HepG2 (cell line): ENCODE results near the gene SNAI3. TPM values are rescaled to one million over a fixed set of nuclear protein-coding genes. Genes with fewer than 3 reads are reported as not detected.

ENCODE experiments used
- AHR ChIP-seq: IDR thresholded peaks from 2 replicates; pipeline ENCODE4 v1.6.1; 2018; ENCODE audit warnings: missing genetic modification reagents, missing compliant biosample characterization
- ETV5 ChIP-seq: IDR thresholded peaks from 2 replicates; pipeline ENCODE4 v1.6.1; 2018; ENCODE audit warnings: missing biosample characterization, missing genetic modification reagents, inconsistent platforms, borderline replicate concordance
- HNRNPUL1 ChIP-seq: fragments of 200-400 bp; formaldehyde crosslinking; IDR thresholded peaks from 2 replicates; pipeline ENCODE4 v1.6.1; 2017; ENCODE audit warnings: low read depth, mild to moderate bottlenecking, low read length, moderate library complexity
- PLRG1 ChIP-seq: fragments of 450-650 bp; conservative IDR thresholded peaks from 2 replicates; pipeline ENCODE4 v1.6.1; 2016
- RFXANK ChIP-seq: IDR thresholded peaks from 2 replicates; pipeline ENCODE4 v1.6.1; 2016
- ZNF224 ChIP-seq: sonication (generic); formaldehyde crosslinking; IDR thresholded peaks from 2 replicates; pipeline ENCODE4 v1.5.0; 2020; ENCODE audit warnings: mild to moderate bottlenecking, missing genetic modification reagents
- polyA plus RNA-seq, 8 experiments: library from polyadenylated mRNA; depleted of rRNA in 3 of 8; stranded (reverse) in 7 of 8; unstranded in 1 of 8; fragments of >200 nt; fragmentation: Illumina TruSeq in 4 of 8; extraction: Trizol in 4 of 8; gene quantifications; 2 replicates each; pipeline versions ENCODE4 v1.2.1 to v1.2.3, GENCODE V29; 2011 to 2016; ENCODE audit warnings: low read depth in 4 of 8, missing spikeins in 1 of 8, mixed read lengths in 1 of 8; ENCODE audit not compliant: insufficient read depth in 1 of 8
- total RNA-seq, 5 experiments: library from RNA; depleted of rRNA; stranded (reverse); fragments of >200 nt; fragmentation: Illumina TruSeq; extraction: Trizol; gene quantifications; 2 replicates each; pipeline ENCODE4 v1.2.3, GENCODE V29; 2016; ENCODE audit warnings: low read depth in 1 of 5
- TF ChIP-seq, protein P1 (sequence below): sonication (generic); formaldehyde crosslinking; IDR thresholded peaks from 2 replicates; pipeline ENCODE4 v1.4.0; 2020; ENCODE audit warnings: mild to moderate bottlenecking, missing genetic modification reagents
- TF ChIP-seq, protein P2 (sequence below): sonication (generic); formaldehyde crosslinking; IDR thresholded peaks from 2 replicates; pipeline ENCODE4 v1.5.0; 2020; ENCODE audit warnings: missing genetic modification reagents, mild to moderate bottlenecking, borderline replicate concordance

Gene SNAI3
- total and polyA plus RNA-seq, 2 of the 13 experiments (the other 11 are each of a cell fraction or from before 2014, with no cell fraction given), result 0.09 to 0.18 TPM

DNA sequence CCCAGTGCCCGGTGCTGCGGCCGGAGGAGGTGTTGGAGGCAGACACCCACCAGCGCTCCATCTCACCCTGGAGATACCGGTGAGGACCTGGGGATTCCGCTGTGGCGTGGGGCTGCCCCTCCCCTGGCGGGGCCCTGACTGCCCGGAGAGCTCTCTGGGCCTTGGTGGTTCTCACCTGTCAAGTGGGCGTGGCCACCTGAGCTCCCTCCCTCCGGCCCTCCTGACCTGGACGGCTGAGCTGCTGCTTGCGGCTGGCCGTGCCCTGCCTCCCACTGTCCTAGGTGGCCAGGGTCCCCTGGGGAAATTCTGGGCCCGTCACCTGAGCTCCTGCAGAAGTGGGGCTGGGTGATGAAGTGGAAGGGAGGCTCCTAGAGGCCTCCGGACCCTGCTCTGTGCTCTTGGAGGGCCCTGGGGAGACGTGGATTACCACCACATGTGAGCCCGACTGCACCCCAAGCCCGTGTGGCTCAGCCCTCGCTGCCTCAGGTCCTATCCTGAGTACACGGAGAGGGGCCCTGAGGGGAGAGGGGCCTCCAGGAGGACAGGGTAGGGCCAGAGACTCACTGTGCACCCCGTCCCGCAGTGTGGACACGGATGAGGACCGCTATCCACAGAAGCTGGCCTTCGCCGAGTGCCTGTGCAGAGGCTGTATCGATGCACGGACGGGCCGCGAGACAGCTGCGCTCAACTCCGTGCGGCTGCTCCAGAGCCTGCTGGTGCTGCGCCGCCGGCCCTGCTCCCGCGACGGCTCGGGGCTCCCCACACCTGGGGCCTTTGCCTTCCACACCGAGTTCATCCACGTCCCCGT, 46.9 kb downstream of the SNAI3 start (continued):
- TF ChIP-seq PLRG1 (no peak), ZNF224 (CRISPR knock-in tag) (no peak), RFXANK (CRISPR knock-in tag) (no peak), HNRNPUL1 (no peak), ETV5 (CRISPR knock-in tag) (no peak), AHR (CRISPR knock-in tag) (peak; percentile 34; the same call in 1 of the 2 replicates)
- TF ChIP-seq, protein P1, sequence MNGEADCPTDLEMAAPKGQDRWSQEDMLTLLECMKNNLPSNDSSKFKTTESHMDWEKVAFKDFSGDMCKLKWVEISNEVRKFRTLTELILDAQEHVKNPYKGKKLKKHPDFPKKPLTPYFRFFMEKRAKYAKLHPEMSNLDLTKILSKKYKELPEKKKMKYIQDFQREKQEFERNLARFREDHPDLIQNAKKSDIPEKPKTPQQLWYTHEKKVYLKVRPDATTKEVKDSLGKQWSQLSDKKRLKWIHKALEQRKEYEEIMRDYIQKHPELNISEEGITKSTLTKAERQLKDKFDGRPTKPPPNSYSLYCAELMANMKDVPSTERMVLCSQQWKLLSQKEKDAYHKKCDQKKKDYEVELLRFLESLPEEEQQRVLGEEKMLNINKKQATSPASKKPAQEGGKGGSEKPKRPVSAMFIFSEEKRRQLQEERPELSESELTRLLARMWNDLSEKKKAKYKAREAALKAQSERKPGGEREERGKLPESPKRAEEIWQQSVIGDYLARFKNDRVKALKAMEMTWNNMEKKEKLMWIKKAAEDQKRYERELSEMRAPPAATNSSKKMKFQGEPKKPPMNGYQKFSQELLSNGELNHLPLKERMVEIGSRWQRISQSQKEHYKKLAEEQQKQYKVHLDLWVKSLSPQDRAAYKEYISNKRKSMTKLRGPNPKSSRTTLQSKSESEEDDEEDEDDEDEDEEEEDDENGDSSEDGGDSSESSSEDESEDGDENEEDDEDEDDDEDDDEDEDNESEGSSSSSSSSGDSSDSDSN, result peak; percentile 45; the same call in 1 of the 2 replicates
- TF ChIP-seq, protein P2, sequence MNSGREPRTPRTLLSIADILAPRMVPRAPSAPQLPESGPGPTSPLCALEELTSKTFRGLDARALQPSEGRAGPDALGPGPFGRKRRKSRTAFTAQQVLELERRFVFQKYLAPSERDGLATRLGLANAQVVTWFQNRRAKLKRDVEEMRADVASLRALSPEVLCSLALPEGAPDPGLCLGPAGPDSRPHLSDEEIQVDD (CRISPR knock-in tag), result no peak
